ENCODE data around the gene TTC39A.
"Not testable (repeated sequence)": the region's sequence is repeated elsewhere in the genome, so short reads cannot be mapped to it uniquely, and the experiment has no call there.

The TTC39A gene

DNA sequence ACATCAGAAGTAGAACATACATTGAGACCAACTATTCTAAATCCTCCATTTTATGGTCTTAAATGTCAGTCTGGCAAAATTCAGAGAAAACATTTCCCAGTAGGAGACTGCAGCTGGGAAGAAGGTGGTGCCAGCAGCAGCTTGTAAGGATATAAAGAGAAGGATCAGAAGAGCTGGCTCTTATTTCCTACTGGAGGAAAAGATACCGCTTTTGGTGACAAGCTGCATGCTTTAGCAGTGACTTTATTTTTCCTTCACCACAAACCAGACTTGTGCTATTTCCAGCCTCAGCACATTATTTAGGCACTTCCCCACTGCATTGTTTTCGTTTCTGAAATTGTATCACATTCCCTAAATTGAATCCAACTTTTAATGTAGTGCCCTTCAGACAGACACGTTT lies 65.9 kb downstream of the TTC39A start:
- DNase-seq: no peak

DNA sequence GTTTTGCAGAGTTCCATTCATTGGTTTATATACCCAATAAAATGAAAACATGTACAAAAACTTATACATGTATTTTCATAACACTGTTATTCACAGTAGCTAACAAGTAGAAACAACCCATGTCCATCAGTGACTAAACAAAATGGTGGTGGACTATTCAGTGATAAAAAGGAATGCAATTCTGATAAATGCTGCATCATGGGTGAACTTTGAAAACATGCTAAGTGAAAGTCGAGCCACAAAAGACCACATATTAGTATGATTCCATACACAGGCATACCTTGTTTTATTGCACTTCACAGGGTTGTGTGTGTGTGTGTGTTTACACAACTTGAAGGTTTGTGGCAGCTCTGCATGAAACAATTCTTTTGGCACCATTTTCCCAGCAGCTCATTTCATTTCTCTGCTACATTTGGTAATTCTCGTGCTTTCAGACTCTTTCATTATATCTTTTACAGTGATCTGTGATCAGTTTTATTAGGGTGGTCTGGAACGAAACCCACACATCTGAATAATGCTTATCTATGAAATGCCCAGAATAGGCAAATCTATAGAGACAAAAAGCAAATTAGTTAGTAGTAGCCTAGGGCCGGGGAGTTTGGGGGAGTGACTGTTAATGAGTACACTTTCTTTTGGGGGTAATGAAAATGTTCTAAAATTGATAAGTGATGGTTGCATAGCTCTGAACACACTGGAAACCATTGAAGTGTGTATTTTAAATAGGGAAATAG lies 67.0 kb downstream of the TTC39A start:
- no peak for DNase-seq

DNA sequence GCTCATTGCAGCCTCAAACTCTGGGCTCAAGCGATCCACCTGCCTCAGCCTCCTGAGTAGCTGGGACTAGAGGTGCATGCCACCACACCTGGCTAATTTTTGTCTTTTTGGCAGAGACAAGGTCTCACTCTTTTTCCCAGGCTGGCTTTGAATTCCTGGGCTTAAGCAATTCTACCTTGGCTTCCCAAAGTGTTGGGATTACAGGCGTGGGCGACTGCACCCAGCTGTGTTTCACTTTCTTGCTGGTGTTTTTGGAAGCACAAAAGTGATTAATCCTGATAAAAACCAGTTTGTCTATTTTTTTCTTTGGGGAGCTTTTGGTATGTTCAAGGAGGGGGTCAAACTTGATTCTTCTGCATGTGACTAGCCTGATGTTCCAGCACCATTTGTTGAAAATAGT lies 75.0 kb downstream of the TTC39A start:
- DNase-seq: no peak

DNA sequence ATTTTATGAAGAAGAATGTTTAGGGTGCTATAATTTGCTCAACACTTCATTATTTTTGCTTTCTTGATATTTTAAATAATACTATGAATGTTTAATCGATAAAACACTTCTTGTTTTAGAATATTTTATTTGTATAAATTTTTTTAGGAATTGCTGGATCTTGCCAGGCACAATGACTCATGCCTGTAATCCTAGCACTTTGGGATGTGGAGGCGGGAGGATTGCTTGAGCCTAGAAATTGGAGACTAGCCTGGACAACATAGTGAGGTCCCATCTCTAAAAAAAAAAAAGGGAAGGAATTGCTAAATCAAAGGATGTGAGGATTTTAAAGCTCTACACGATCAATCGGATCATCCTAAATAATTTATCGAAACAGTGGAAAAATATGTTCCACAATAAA lies 76.7 kb downstream of the TTC39A start:
- no peak for DNase-seq

DNA sequence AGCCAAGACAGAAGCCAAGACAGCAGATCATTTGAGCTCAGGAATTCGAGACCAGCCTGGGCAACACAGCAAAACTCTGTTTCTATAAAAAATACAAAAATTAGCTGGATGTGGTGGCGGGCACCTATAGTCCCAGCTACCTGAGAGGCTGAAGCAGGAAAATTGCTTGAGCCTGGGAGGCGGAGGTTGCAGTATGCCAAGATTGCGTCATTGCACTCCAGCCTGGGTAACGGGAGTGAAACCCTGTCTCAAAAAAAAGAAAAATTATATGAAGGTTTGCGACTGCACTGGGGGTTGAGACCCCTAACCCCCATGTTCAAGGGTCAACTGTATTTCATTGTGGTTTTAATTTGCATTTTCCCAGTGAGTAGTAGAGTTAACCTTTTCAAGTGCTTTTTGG lies 78.0 kb downstream of the TTC39A start:
- no peak for DNase-seq

DNA sequence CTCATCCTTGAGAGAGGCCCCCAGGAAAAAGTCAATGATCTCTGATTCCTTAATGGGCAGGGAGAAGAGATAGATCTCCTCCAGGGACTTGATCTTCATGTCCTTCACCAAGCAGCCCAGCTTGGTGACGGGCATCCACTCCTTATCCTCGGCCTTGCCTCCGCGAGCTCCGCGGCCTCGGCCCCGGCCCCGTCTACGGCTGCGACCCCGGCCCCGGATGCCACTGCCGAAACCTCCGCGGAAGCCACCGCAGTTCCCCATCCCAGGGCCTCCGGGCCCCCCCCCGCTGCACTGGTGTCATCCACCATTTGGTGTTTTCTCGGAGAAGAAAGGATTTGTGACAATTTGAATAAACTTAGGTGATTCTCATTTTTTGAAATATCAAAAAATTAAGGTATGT lies 79.2 kb downstream of the TTC39A start:
- DNase-seq: not testable (repeated sequence)

DNA sequence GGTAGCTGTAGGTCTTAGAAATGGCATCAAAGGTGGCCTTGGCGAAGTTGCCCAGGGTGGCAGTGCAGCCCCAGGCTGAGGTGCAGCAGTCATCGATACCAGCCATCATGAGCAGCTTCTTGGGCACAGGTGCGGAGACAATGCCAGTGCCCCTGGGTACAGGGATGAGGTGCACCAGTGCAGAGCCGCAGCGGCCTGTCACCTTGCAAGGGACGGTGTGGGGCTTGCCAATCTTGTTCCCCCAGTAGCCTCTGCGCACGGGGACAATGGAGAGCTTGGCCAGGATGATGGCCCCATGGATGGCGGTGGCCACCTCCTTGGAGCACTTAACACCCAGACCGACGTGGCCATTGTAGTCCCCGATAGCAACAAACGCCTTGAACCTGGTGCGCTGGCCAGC lies 79.6 kb downstream of the TTC39A start:
- not testable (repeated sequence) for DNase-seq

DNA sequence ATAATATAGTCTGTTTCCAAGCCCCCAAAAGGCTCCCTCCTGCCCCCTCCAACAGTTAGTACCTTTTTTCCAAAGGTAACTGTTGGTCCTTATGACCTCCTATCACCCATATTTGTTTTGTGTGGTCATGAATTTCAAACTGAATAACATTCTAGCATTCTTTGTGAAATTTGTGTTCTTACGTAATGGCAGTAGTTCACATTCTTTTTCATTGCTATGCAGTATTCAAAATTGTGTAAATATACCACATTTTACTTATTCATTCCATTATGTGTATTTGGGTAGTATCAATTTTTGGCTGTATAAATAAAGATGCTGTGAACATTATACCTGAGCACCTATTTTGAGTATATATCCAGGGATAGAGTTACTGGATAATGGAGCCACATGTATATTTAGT lies 80.9 kb downstream of the TTC39A start:
- no peak for DNase-seq

DNA sequence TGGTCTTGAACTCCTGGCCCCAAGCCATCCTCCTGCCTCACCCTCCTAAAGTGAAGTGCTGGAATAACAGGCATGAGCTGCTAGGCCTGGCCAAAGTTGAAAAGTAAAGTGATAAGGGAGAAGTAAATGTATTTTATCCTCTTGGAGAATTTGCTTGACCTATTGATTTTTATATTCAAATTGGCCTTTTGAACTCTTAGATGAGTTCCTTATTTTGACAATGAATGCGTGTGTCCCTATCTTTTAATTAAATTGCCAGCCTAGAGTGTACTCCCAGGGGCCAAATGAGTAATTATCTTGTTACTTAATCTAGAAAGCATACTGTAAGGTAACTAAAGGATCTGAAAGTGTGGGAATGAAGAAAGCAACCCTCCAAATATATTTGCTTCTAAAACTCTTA lies 82.9 kb downstream of the TTC39A start:
- no peak for DNase-seq

DNA sequence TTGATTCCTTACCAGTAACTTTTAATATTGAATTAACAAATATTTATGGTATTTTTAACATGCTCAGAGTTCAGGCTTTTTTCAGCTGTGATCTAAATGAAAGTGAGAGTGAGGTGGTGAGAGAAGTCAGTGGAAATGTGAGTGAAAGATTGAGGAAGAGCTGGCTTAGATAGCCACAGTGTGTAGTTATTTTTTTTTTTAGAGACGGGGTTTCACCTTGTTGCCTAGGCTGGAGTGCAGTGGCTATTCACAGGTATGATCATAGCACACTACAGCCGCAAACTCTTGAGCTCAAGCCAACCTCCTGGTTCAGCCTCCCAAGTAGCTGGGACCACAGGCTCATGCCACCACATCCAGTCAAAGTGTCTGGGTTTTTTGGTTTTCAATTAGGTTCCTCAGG lies 83.3 kb downstream of the TTC39A start:
- DNase-seq: no peak

DNA sequence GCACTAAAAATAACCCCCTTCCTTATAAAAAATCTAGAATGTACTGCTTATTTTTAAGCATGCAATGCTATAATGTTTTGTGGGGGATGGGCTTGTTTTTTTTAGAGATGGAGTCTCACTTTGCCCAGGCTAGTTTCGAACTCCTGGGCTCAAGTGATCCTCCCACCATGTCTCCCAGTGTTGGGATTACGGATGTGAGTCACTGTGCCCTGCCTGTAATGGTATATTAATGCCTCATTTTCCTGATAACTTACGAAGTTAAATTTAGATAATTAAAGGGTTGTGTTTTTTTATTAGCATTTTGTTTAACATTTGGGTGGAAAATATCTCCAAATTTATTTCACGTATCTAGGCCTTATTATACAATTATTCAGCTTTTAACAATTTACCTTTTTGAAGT lies 87.8 kb downstream of the TTC39A start:
- DNase-seq: no peak

DNA sequence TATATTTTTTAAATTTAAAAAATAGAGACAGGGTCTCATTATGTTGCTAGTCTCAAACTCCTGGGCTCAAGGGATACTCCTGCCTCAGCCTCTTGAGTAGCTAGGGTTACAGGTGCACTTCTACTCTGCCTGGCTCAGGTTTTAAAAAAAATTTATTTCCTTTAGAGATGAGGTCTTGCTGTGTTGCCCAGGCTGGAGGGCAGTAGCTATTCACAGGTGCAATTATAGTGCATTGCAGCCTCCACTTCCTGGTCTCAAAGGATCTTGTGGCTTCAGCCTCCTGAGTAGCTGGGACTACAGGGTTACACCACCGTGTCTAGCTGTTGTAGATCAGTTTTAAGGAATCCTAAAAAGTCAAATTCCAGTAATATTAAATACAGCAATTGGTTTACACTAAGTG lies 89.2 kb downstream of the TTC39A start:
- DNase-seq: no peak

DNA sequence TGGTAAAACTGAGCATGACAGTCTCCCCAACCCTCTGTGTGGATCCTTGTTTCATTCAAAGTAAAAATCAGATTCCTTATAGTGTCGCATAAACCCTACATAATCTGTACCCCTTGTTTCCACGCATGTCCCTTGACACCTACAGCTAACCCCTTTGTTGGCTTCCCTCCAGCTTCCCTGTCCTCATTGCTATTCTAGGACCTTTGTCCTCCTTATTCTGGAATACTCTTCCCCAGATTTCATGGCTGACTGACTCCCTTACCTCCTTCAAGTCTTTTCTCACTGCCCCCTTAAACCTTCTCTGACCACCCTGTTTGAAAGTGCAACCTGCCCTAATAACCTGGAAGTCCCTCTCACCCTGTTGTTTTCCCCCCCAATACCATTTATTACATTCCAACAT lies 90.3 kb downstream of the TTC39A start:
- no peak for DNase-seq

DNA sequence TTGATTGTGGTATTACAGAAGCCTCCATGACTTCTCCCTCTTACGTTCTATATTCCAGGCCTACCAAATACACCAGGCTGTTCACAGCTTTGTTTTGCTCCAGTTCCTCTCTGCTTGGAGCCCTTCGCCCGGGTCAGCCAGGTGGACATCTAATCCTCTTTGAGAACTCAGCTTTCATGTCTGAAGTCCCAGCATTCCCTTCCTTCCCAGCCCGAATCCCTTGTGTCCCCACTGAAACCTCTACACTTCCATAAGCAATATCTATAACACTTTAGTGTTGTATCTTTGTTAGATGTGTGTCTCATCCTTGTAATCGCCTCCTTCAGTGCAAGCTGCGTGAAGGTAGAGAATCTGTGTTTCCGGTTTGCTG lies 92.3 kb downstream of the TTC39A start:
- peak in 7 of 14 donors; percentile 1 to 45 (median 12) for DNase-seq

DNA sequence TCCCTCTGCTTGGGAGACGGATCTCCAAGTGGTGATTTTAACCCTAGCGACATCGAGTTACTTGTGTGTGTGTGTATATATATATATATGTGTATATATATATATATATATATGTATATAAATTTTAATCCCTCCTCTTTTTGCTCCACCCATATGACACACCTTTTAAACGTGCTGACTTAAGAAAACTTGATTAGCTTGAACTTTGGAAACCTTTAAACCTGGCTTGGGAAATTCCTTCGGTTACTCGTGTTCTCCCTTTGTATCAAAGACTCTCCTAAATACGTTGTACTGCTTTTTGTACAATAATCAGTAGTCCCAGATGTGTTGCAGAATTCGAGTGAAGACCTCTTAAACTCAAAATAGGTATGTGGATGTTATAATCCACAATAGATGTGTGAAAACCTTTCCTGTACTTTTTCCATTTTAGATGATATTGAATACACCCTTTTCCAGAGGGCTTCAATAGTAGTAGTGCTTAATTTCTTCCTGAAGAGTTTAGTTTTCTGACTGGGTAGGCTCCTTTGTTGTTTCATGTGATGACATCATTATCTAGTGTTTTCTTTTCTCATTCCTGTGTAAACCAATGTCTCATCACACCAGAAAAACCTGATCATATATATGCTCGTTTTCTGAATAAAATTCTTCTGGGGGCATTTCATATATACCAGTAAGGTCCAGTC lies 92.9 kb downstream of the TTC39A start:
- DNase-seq: no peak

Data from C1 segment of cervical spinal cord (tissue), 14 donors.